Adrenal gland (tissue), 12 donors: Measurements from ENCODE around the gene KIF26B. TPM values are rescaled to one million over a fixed set of nuclear protein-coding genes. Genes with fewer than 3 reads are reported as not detected.
"Not testable (repeated sequence)": the region's sequence is repeated elsewhere in the genome, so short reads cannot be mapped to it uniquely, and the experiment has no call there.

ENCODE experiments used
- DNase-seq, 7 donors: peaks; one replicate each; pipeline ENCODE4 v3.0.0-alpha.2; 2019 to 2020
- H3K27ac ChIP-seq, 5 donors: fragments of 200-600 bp; sonication (generic) in 4 of 5; 1 replicate in 3 of 5; 2 replicates in 2 of 5; pipeline versions ENCODE4 v1.5.1 to v1.8.0; 2016 to 2020; ENCODE audit warnings: mild to moderate bottlenecking in 1 of 5
- H3K27me3 ChIP-seq: fragments of 200-600 bp; 2 replicates; pipeline ENCODE4 v1.8.0; 2021
- H3K36me3 ChIP-seq, 2 donors: fragments of 200-600 bp; replicated peaks in 1 of 2; 1 replicate in 1 of 2; 2 replicates in 1 of 2; pipeline versions ENCODE4 v1.5.1 to v1.8.0; 2018 to 2022
- H3K4me1 ChIP-seq, 2 donors: fragments of 200-600 bp; replicated peaks in 1 of 2; 1 replicate in 1 of 2; 2 replicates in 1 of 2; pipeline versions ENCODE4 v1.5.1 to v1.8.0; 2018 to 2021
- H3K4me3 ChIP-seq, 4 donors: fragments of 200-600 bp; sonication (generic) in 3 of 4; one replicate each; pipeline ENCODE4 v1.5.1; 2016 to 2018
- H3K9me3 ChIP-seq, 3 donors: fragments of 200-600 bp; sonication (generic) in 1 of 3; replicated peaks in 1 of 3; 1 replicate in 2 of 3; 2 replicates in 1 of 3; pipeline versions ENCODE4 v1.5.1 to v1.8.0; 2016 to 2021
- CTCF ChIP-seq, 6 experiments: fragments of 450-650 bp in 4 of 6; fragments of 200-600 bp in 2 of 6; sonication (generic) in 1 of 6; IDR thresholded peaks; 1 replicate in 5 of 6; 2 replicates in 1 of 6; pipeline versions ENCODE4 v1.5.1 to v1.8.0; 2016 to 2021; ENCODE audit warnings: antibody characterized with exemption in 6 of 6, mild to moderate bottlenecking in 2 of 6, moderate library complexity in 1 of 6
- POLR2A ChIP-seq, 2 donors: fragments of 450-650 bp; IDR thresholded peaks; one replicate each; pipeline ENCODE4 v1.6.1; 2017; ENCODE audit warnings: antibody characterized with exemption in 2 of 2, mild to moderate bottlenecking in 2 of 2, moderate library complexity in 1 of 2
- WGBS, 4 donors: extraction: QIAGEN DNeasy Blood & Tissue Kit in 2 of 4; methylation state at CpG; one replicate each; pipeline versions ENCODE4 v1.1.5 to v1.1.7; 2013 to 2017; 5-methylcytosine and 5-hydroxymethylcytosine counted together
- intact Hi-C, 2 donors: fragments of 100-400 bp; cut with DNase I; formaldehyde crosslinking; loops; one replicate each; pipeline versions ENCODE4 v1.14.1 to v1.15.0; 2022 to 2023
- polyA plus RNA-seq, 3 donors: library from polyadenylated mRNA; stranded (reverse); fragments of 200-250 nt in 2 of 3; fragments of 350-450 nt in 1 of 3; fragmentation: Illumina TruSeq in 1 of 3; extraction: RNeasy Lipid Tissue Mini Kit (QIAGEN cat#74804) in 1 of 3; gene quantifications; one replicate each; pipeline ENCODE4 v1.2.3, GENCODE V29; 2013 to 2014
- total RNA-seq, 9 donors: library from RNA; depleted of rRNA in 4 of 9; stranded (reverse); fragments of >200 nt in 4 of 9; fragments of 120-200 nt in 1 of 9; fragmentation: NEBNext Ultra II Directional in 1 of 9; extraction: Animal tissue kit (Norgen Biotek cat#: 25700) in 1 of 9; gene quantifications; one replicate each; pipeline versions ENCODE4 v1.1.0 to v1.2.4, GENCODE V29; 2013 to 2023
- donor health status: healthy with polysubstance abuse.
- donor health status: Bipolar disorder and iron deficiency.
- donor health status: DM: yes; HTN: yes; CAD: no.
- donor health status: DM: no; HTN: no; CAD: no.
- donor health status: DM: no; HTN: no; CAD: no.
- donor health status: DM: yes; HTN: yes; CAD: no.

KIF26B gene
- total and polyA plus RNA-seq, 12 donors: 0.20 to 4.6 (median 2.6) TPM

DNA sequence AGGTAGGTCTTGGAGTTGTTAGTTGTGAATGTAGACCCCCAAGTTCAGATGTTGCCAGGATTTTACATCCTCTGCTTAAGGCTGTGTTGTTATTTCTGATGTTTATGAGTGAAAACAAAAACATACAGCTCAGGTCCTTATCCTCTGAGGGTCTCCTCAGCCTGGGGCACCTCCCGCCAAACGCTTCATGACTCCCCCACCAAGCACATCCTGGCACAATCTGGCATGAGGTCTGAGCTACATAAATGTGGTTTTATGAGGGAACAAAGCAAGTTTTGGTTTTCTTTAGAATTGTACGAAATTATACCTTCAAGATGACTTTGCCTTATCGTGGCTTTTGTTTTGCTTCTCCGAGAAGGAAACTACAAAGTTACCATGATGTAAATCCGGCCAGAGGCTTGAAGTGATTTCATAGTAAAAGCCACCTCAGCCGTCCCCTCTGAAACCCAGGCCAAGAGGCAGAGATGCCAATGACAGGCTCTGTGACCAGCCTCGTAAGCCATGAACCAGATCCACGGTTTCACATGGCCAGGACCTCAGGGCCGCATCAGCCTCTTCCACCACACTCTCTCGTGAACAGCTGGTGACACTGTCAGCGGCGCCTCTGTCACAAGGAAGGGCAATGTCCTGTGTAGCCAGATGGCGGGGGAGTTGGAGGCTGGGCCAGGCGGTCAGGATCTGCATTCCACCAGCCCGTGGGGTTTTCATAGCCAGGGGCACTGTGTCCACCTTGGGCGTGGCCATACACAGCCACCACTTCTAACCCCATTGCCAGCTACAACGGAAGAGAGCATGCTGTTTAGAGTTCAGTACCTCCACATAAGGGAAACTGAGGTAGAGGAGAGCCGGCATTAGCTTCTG lies 199.4 kb downstream of the KIF26B start:
- H3K4me1 ChIP-seq: no peaks in the 10 kb centered on the region
- H3K9me3 ChIP-seq: no peaks in the 10 kb centered on the region
- intact Hi-C loops: no loop called here
- no peak overlapping the region for H3K4me3 ChIP-seq
- H3K27ac ChIP-seq: no peak overlapping the region
- WGBS, 4 donors: 91 to 94% (median 93%) methylated on average over 14 to 19 of the region's 19 CpGs
- no peak for DNase-seq
- no peaks in the 10 kb centered on the region for H3K27me3 ChIP-seq
- TF ChIP-seq POLR2A (IDR thresholded peaks at IDR 0.05) (no peak), CTCF (IDR thresholded peaks at IDR 0.05) (no peak)
- H3K36me3 ChIP-seq: no peaks in the 10 kb centered on the region

DNA sequence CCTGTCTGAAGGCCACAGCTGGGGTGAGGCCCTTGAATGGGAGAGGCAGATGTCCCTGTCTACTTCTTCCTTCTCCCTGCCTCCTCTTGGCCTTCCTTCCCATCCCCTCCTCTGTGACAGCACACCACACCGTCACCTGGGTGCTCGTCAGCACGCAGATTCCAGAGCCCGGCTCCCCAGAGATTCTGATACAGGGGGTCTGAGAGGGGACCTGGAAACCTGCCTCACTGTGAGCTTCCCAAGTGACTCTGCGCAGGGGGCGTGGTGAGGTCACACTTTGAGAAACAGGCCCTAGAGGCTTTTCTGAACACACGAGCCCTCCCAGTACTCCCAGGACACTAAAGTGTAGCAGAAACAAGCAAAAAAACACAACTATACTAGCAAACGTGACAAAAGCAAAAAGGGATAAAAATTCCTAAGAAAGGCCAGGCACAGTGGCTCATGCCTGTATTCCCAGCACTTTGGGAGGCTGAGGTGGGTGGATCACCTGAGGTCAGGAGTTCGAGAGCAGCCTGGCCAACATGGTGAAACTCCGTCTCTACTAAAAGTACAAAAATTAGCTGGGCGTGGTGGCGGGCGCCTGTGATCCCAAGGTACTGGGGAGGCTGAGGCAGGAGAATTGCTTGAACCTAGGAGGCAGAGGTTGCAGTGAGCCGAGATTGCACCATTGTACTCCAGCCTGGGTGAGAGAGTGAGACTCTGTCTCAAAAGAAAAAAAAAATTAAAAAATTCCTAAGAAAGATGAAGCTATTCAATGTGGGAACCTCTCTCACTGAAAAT lies 201.3 kb downstream of the KIF26B start:
- H3K9me3 ChIP-seq, H3K4me3 ChIP-seq, H3K27me3 ChIP-seq, DNase-seq, H3K36me3 ChIP-seq, intact Hi-C loops, H3K27ac ChIP-seq, H3K4me1 ChIP-seq: not testable (repeated sequence)
- 92 to 95% (median 94%) methylated on average over 14 of the region's 14 CpGs for WGBS, 4 donors

DNA sequence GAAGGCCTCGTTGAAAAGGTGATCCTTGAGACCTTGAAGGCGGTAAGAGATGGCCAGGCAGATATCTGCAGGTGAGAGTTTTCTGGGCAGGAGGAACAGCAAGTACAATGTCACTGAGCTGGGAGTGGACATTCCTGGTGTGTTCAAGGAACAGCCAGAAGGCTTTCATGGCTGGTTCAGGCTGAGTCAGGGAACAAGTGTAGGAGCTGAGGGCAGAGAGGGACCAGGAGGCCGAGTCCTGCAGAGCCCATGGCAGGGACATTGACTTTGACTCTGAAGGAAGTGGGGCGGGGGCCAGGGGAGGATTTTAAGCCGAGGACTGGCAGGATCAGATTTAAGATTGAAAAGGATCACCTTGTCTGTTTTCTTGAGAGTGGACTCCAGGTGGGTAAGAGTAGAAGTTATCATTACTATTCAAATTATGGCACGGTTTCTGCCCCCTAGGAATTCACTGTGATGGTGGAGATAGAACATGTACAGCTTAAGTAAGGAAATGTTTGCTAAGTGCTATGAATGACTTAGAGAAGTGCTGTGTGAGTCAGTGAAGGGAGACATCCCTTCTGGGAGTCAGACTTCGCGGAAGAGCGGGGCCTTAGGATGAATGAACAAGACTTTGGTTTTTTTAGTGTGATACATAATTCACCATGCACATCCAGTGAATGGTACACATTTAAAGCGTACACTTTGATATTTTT lies 202.3 kb downstream of the KIF26B start:
- intact Hi-C loops: no loop called here
- no peaks in the 10 kb centered on the region for H3K27me3 ChIP-seq
- 91 to 94% (median 92%) methylated on average over 10 of the region's 10 CpGs for WGBS, 4 donors

DNA sequence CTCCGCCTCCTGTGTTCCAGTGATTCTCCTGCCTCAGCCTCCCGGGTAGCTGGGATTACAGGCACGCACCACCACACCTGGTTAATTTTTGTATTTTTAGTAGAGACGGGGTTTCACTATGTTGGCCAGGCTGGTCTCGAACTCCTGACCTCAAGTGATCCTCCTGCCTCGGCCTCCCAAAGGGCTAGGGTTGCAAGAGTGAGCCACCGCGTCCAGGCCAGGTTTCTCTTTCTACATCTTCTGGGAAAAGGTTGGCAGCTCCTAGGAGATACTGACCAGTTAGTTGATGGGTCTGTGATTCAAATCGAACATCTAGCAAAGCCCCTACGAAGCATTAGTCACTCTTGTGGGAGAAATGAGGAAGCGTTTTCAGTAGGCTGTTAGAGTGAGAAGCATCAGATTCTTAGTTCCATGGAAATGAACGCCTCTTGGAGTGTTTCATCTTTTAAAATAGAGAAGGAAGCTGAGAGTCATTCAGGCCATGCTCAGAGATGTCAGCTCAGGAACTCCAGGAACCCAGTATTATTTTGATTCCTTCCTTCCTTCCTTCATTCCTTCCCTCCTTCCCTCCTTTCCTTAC lies 204.4 kb downstream of the KIF26B start:
- H3K4me1 ChIP-seq, intact Hi-C loops, H3K36me3 ChIP-seq, H3K9me3 ChIP-seq, H3K4me3 ChIP-seq, DNase-seq, H3K27ac ChIP-seq, H3K27me3 ChIP-seq: not testable (repeated sequence)
- 83 to 96% (median 91%) methylated on average over 7 to 12 of the region's 12 CpGs for WGBS, 4 donors

More for the DNA sequence above, 202.3 kb downstream of the KIF26B start:
- no peaks in the 10 kb centered on the region for H3K36me3 ChIP-seq
- no peak overlapping the region for H3K27ac ChIP-seq
- no peaks in the 10 kb centered on the region for H3K9me3 ChIP-seq
- no peak for DNase-seq
- H3K4me1 ChIP-seq: no peaks in the 10 kb centered on the region
- no peak for TF ChIP-seq CTCF (IDR thresholded peaks at IDR 0.05)
- TF ChIP-seq POLR2A (IDR thresholded peaks at IDR 0.05): no peak
- H3K4me3 ChIP-seq: no peak overlapping the region

- Histone ChIP-seq H3K27me3 (no peaks in the 10 kb centered on the region), H3K27ac (no peak overlapping the region), H3K4me1 (no peaks in the 10 kb centered on the region), H3K36me3 (no peaks in the 10 kb centered on the region), H3K9me3 (no peaks in the 10 kb centered on the region), H3K4me3 (no peak overlapping the region)
- intact Hi-C loops: no loop called here
- DNase-seq: no peak
- WGBS, 4 donors: 88 to 94% (median 88%) methylated on average over 11 of the region's 11 CpGs
- TF ChIP-seq POLR2A (IDR thresholded peaks at IDR 0.05): no peak
Observed at GRCh38 chr1:245361065-245361464, 206.3 kb downstream of the KIF26B start.
